T-helper 2 cell treated with Interferon-gamma antibody and Interleukin-4, amounts not matched to agents 5 μg/mL and 100 μg/mL, for 36 hours (primary cell): ENCODE data around the gene NUCKS1.
A peak's percentile ranks its signal among the peaks of the same experiment; 100 is the strongest.

Experiments used
- DNase-seq: peaks from one replicate; pipeline ENCODE4 v3.0.0; 2021; ENCODE audit warnings: low spot score
- H3K27ac Mint-ChIP-seq: one replicate; pipeline ENCODE4 v1.8.0; 2021; ENCODE audit warnings: mild to moderate bottlenecking, mixed read lengths
- H3K27me3 Mint-ChIP-seq: one replicate; pipeline ENCODE4 v1.8.0; 2021; ENCODE audit warnings: low read depth, mixed read lengths
- H3K36me3 Mint-ChIP-seq: one replicate; pipeline ENCODE4 v1.8.0; 2021; ENCODE audit warnings: low read depth, mixed read lengths
- H3K4me1 Mint-ChIP-seq: one replicate; pipeline ENCODE4 v1.8.0; 2021; ENCODE audit warnings: low read depth, mixed read lengths
- H3K4me3 Mint-ChIP-seq: one replicate; pipeline ENCODE4 v1.8.0; 2022; ENCODE audit warnings: mild to moderate bottlenecking, moderate library complexity, mixed read lengths
- H3K9me3 Mint-ChIP-seq: one replicate; pipeline ENCODE4 v1.8.0; 2021; ENCODE audit warnings: mixed read lengths

Gene NUCKS1

GRCh38 chr1:205690122-205690756, 59.7 kb downstream of the NUCKS1 start:
- Mint-ChIP-seq H3K4me3 (no peak overlapping the region), H3K4me1 (peaks cover 12% of the 10 kb centered on the region), H3K27me3 (peaks cover 10% of the 10 kb centered on the region), H3K9me3 (no peaks in the 10 kb centered on the region), H3K36me3 (no peaks in the 10 kb centered on the region), H3K27ac (no peak overlapping the region)
- DNase-seq = no peak

DNA sequence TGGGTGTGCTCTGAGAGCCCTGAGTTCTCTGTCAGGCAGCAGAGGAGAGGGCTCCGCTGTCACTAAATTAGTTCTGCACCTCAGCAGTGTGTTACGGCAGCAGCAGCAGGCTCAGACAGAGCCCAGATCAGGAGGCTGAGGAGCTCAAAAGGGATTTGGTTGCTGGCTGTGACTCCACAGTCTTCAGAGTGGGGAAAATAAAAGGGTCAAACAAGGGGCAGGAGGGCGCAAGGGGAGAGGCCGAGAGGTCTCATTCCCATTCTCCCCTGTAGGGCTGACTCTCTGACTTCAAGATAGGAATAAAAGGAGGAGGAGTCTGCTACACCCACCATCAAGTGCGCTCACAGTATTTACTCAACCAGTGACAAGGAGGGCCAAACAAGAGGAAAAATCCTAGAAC, 60.5 kb downstream of the NUCKS1 start:
- H3K27me3 Mint-ChIP-seq = peaks cover 10% of the 10 kb centered on the region
- peaks cover 12% of the 10 kb centered on the region for H3K4me1 Mint-ChIP-seq
- no peaks in the 10 kb centered on the region for H3K36me3 Mint-ChIP-seq
- DNase-seq = no peak
- H3K27ac Mint-ChIP-seq = no peak overlapping the region
- H3K9me3 Mint-ChIP-seq = no peaks in the 10 kb centered on the region
- H3K4me3 Mint-ChIP-seq = no peak overlapping the region

DNA sequence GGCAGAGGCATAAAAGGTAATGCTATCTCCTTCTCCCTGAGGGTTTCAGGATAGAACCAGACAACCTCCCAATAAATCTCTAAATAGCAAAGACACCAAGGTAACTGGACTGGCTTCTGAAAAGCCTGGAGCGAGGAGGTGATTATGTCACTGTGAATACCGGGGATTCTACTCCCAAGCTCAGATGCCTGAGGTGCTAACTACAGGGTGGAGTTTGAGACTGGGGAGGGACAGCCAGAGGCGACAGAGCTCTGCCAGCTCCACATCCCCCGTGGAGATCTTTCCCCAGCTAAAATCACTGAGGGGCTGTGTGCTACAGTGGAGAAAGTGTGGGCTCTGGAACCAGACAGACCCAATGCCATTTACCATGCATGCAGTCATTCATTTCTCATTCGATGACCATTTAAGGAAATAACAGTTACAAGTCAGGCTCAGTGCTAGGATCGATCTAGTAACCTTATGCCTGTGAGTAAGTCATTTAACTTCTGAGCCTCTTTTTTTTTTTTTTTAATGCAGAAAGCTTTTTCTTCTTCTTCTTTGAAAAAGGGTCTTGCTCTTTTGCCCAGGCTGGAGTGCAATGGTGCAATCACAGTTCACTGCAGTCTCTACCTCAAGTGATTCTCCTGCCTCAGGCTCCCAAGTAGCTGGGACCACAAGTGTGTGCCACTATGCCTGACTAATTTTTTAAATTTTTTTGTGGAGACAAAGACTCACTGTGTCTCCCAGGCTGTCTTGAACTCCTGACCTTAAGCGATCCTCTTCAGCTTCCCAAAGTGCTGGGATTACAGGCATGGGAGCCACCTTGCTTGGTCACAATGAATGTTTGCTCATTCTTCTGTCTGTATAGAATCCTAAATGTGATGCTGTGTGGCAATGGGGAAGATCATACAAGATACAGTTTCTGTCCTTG, 61.6 kb downstream of the NUCKS1 start:
- no peak overlapping the region for H3K27ac Mint-ChIP-seq
- no peak overlapping the region for H3K4me3 Mint-ChIP-seq
- H3K4me1 Mint-ChIP-seq = peaks cover 10% of the 10 kb centered on the region
- no peaks in the 10 kb centered on the region for H3K36me3 Mint-ChIP-seq
- no peaks in the 10 kb centered on the region for H3K9me3 Mint-ChIP-seq
- H3K27me3 Mint-ChIP-seq = peaks cover 10% of the 10 kb centered on the region
- no peak for DNase-seq

GRCh38 chr1:205687242-205687641, 62.7 kb downstream of the NUCKS1 start:
- H3K9me3 Mint-ChIP-seq = no peaks in the 10 kb centered on the region
- no peaks in the 10 kb centered on the region for H3K4me1 Mint-ChIP-seq
- peaks cover 10% of the 10 kb centered on the region for H3K27me3 Mint-ChIP-seq
- DNase-seq = no peak
- H3K4me3 Mint-ChIP-seq = no peak overlapping the region
- H3K36me3 Mint-ChIP-seq = no peaks in the 10 kb centered on the region
- no peak overlapping the region for H3K27ac Mint-ChIP-seq

DNA sequence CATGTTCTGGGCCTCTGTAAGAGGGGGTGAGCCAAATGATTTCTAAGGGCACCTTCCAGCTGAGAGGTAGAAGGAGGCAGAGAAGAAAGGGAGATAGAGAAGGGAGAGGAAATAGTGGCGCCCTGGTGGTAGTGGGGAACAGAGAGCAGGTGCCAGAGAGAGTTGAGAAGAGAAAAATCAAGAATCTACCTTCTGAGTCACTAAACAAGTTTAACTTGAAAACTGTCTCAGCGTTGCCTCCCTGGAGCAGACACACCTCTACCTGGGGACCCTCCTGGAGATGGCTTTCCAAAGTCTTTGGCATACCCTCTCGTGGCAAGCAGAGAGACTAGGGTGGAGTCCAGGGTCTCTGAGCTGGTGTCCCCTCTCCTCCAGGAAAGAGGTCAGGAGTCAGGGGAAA, 68.6 kb downstream of the NUCKS1 start:
- H3K4me3 Mint-ChIP-seq = peak overlapping the region; percentile 71
- peaks cover 3% of the 10 kb centered on the region for H3K4me1 Mint-ChIP-seq
- no peaks in the 10 kb centered on the region for H3K9me3 Mint-ChIP-seq
- no peaks in the 10 kb centered on the region for H3K36me3 Mint-ChIP-seq
- no peak for DNase-seq
- H3K27me3 Mint-ChIP-seq = peaks cover 16% of the 10 kb centered on the region
- H3K27ac Mint-ChIP-seq = no peak overlapping the region

- Mint-ChIP-seq H3K36me3 (no peaks in the 10 kb centered on the region), H3K4me3 (peak within 1 kb of the TSS; percentile 79), H3K27me3 (peaks cover 19% of the 10 kb centered on the region), H3K4me1 (peaks cover 3% of the 10 kb centered on the region), H3K27ac (no peak within 1 kb of the TSS), H3K9me3 (no peaks in the 10 kb centered on the region)
- DNase-seq = peak; percentile 13
These were observed 69.7 kb downstream of the NUCKS1 start, which contains the start of gene SLC45A3 for GRCh38 chr1:205680073-205680851. TSS of gene SLC45A3 (minus strand) at chr1:205680509. CDS start at chr1:205664656, 15,853 bp downstream.

- Mint-ChIP-seq H3K36me3 (no peaks in the 10 kb centered on the region), H3K4me1 (peaks cover 3% of the 10 kb centered on the region)
These were observed 71.5 kb downstream of the NUCKS1 start for GRCh38 chr1:205678286-205679111.

DNA sequence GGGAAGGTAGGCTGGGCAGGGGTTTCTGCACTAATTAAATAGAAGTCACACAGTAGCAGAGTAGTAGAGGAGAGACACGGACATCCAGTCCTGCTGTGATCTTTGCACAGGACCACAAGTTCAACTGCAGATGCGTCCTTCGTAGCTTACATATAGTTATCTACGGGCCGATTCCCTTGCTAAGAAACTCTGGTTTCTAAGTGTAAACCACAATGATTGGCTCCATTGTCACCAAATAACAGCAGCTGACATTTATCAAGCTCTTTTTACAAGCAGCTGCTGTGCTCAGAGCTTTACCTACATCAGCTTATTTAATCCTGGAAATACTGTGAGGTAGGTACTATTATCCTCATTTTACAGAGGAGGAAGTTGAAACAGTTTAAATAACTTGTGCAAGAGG, 72.8 kb downstream of the NUCKS1 start:
- H3K27me3 Mint-ChIP-seq = peaks cover 20% of the 10 kb centered on the region
- H3K4me1 Mint-ChIP-seq = peaks cover 3% of the 10 kb centered on the region
- H3K27ac Mint-ChIP-seq = no peak overlapping the region
- no peaks in the 10 kb centered on the region for H3K9me3 Mint-ChIP-seq
- no peaks in the 10 kb centered on the region for H3K36me3 Mint-ChIP-seq
- DNase-seq = no peak
- H3K4me3 Mint-ChIP-seq = no peak overlapping the region

More at GRCh38 chr1:205678286-205679111, 71.5 kb downstream of the NUCKS1 start:
- Mint-ChIP-seq H3K27me3 (peaks cover 20% of the 10 kb centered on the region), H3K27ac (no peak overlapping the region), H3K4me3 (peak overlapping the region; percentile 79), H3K9me3 (no peaks in the 10 kb centered on the region)
- DNase-seq = no peak

DNA sequence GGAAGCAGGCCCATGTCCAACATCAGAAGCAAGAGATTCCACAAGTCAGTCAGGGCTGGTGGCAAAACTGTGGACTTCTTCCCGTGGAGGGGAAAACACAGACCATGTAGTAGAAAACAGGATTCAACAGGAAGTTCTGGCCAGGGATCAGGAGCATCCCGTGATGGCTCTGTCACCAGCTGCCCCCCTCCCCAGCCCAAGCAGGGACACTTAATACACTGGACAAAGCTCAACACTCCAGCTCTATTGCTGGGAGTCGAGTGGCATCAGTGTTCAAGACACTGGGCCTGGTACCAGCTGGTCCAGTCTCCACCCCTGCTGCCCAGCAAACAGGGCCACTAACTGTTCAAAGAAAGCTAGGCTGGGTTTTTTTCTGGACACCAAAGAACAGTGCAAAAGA, 73.4 kb downstream of the NUCKS1 start:
- no peak for DNase-seq
- Mint-ChIP-seq H3K4me1 (peaks cover 3% of the 10 kb centered on the region), H3K9me3 (no peaks in the 10 kb centered on the region), H3K36me3 (no peaks in the 10 kb centered on the region), H3K27ac (no peak overlapping the region), H3K4me3 (no peak overlapping the region), H3K27me3 (peaks cover 16% of the 10 kb centered on the region)

DNA sequence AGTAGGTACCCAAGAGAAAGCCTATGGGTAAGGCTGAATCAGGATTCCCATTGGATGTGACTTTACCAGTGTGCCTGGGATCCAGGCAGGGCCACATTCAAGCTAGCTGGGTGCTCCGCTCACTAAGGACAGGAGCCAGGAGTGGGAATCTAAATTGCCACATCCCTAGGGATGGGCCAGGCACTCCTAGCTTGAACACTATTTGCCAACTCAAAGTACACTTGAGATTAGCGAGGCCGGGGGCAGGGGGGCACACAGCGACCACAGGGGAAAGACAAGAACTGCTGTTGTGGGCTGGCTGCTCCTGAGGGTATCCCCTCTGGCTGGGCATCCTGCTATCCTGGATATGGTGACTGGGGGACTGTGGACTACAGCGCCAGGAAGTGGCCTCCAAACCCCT, 74.0 kb downstream of the NUCKS1 start:
- H3K27me3 Mint-ChIP-seq = peaks cover 10% of the 10 kb centered on the region
- H3K36me3 Mint-ChIP-seq = no peaks in the 10 kb centered on the region
- no peak overlapping the region for H3K27ac Mint-ChIP-seq
- no peaks in the 10 kb centered on the region for H3K9me3 Mint-ChIP-seq
- H3K4me3 Mint-ChIP-seq = no peak overlapping the region
- H3K4me1 Mint-ChIP-seq = peaks cover 3% of the 10 kb centered on the region
- DNase-seq = no peak

- Mint-ChIP-seq H3K27ac (no peak overlapping the region), H3K36me3 (no peaks in the 10 kb centered on the region), H3K27me3 (peaks cover 5% of the 10 kb centered on the region), H3K4me3 (no peak overlapping the region), H3K9me3 (no peaks in the 10 kb centered on the region), H3K4me1 (peaks cover 3% of the 10 kb centered on the region)
- no peak for DNase-seq
These were observed 74.7 kb downstream of the NUCKS1 start for GRCh38 chr1:205675247-205675646.

- Mint-ChIP-seq H3K36me3 (no peaks in the 10 kb centered on the region), H3K27ac (no peak overlapping the region), H3K9me3 (no peaks in the 10 kb centered on the region), H3K27me3 (peaks cover 5% of the 10 kb centered on the region), H3K4me3 (no peak overlapping the region), H3K4me1 (peaks cover 1% of the 10 kb centered on the region)
- no peak for DNase-seq
These were observed 77.0 kb downstream of the NUCKS1 start for GRCh38 chr1:205672970-205673369.

- Mint-ChIP-seq H3K9me3 (no peaks in the 10 kb centered on the region), H3K27me3 (peaks cover 5% of the 10 kb centered on the region), H3K4me1 (peaks cover under 1% of the 10 kb centered on the region), H3K27ac (no peak overlapping the region), H3K4me3 (no peak overlapping the region), H3K36me3 (no peaks in the 10 kb centered on the region)
- DNase-seq = no peak
These were observed 77.5 kb downstream of the NUCKS1 start for GRCh38 chr1:205672395-205672889.
